Stimulated activated CD4-positive, alpha-beta T cell treated with anti-CD3 and anti-CD28 coated beads, Interleukin-2, amount 100 ng/mL, for 24 hours (primary cell): ENCODE measurements around the gene KIRREL2.
"Not testable (repeated sequence)": the region's sequence is repeated elsewhere in the genome, so short reads cannot be mapped to it uniquely, and the experiment has no call there.

Experiments used
- DNase-seq, 2 donors: peaks; one replicate each; pipeline ENCODE4 v3.0.0-alpha.2; 2020

The KIRREL2 gene

GRCh38 chr19:35856546-35857149 is at the start of gene KIRREL2:
TSS of gene KIRREL2 (plus strand) at chr19:35856911. CDS start at chr19:35857120, 209 bp downstream.
- peak; percentile 44 to 56 for DNase-seq

DNA sequence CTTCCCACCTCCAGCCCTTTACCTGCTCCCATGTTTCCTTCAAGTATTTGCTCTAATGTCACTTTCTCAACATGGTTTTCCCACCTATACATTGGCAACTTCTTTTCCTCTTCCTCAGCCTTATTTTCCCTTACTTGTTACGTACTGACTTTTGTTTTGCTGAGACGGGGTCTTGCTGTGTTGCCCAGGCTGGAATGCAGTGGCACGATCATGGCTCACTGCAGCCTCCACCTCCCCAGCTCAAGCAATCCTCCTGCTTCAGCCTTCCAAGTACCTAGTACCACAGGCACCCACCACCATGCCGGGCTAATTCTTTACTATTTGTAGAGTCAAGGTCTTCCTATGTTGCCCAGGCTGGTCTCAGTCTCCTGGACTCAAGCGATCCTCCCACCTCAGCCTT is 49.1 kb upstream of the KIRREL2 start:
- DNase-seq: no peak

GRCh38 chr19:35811317-35812219 is 45.1 kb upstream of the KIRREL2 start:
- DNase-seq: no peak

DNA sequence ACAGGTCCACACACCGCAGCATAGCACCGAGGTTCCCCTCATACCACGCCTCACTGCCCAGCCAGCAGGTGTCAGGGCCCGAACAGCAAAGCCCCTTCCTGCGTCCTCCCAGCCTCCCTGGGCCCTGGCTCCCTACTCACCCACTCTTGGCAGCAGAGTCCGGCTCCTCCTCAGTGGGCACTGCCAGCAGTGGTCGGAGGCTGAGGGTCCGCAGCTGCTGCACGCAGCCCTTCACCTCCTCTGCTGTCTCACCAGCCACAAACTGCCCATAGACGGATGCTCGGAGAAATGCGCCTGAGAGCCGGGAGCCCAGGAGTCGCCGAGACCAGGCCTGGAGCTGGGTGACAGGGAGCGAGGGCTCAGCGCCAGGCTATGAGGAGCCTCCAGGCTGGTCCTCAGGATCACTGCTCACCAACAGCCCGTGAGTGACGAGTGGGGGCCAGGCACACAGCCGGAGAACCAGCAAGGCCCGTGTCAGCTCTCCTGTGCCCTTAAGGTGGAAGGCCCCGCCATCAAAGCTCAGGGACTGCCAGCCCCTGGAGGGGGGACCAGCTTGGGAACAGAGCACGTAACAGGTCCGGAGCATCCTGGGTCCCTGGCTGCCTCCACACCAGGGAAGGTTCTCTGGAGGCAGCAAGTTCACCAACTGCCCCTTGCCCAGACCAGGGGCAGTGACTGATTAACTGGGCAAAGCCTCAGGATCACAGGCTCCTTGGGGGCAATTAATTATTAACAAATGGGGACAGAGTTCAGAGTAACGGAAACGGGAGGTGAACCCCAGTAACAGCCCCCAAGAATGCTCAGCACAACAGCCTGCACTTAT is 44.3 kb upstream of the KIRREL2 start, which contains the start of gene PRODH2:
Gene PRODH2, minus strand, starts transcription at position 626 of the 823 bp plus-strand sequence. Its CDS starts 40 bp downstream, at position 586.
- DNase-seq: no peak

GRCh38 chr19:35813043-35813890 is 43.4 kb upstream of the KIRREL2 start:
- no peak for DNase-seq

DNA sequence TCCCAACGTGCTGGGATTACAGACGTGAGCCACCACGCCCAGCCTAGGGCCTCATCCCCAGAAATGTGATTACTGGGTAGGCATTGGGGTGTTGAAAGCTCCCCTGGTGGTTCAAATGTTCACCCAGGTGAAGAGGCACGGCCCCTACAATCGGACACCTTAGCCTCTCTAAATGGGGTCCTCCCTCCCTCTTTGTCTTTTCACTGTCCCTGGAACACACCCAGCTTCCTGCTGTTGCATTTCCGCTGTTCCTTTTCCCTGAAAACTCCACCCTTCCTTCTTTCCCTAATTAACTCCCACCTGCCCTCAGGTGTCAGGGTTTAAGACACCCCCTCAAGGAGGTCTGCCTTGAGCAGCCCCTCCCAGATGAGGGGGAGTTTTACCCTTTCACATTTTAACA is 40.4 kb upstream of the KIRREL2 start:
- no peak for DNase-seq

DNA sequence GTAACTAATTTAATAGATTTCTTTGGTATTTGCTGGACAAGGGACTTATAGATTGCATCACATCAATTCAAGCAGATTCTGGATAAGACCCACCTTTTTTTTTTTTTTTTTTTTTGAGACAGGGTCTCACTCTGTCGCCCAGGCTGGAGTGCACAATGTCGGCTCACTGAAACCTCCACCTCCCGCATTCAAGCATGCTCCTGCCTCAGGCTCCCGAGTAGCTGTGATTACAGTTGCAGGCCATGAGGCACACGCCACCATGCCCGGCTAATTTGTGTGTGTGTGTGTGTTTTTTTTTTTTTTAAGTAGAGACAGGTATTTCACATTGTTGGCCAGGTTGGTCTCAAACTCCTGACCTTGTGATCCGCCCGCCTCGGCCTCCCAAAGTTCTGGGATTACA is 39.9 kb upstream of the KIRREL2 start:
- no peak for DNase-seq

GRCh38 chr19:35818445-35818844 is 38.3 kb upstream of the KIRREL2 start:
- DNase-seq: no peak

- no peak for DNase-seq
Observed at GRCh38 chr19:35822579-35822978, 34.1 kb upstream of the KIRREL2 start.

DNA sequence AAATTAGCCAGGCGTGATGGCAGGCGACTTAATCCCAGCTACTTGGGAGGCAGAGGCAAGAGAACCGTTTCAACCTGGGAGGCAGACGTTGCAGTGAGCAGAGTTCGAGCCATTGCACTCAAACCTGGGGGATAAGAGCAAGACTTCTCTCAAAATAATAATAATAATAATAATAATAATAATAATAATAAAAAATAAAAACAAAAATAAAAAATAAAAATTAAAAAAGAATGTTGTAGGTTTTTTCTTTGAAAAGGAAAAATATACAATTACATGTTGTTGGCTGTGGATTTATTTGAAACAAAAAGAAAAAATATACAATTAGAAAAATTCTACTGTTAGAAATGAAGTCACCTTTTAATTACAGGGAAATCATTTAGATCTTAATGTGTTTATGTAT is 32.6 kb upstream of the KIRREL2 start:
- DNase-seq: no peak

DNA sequence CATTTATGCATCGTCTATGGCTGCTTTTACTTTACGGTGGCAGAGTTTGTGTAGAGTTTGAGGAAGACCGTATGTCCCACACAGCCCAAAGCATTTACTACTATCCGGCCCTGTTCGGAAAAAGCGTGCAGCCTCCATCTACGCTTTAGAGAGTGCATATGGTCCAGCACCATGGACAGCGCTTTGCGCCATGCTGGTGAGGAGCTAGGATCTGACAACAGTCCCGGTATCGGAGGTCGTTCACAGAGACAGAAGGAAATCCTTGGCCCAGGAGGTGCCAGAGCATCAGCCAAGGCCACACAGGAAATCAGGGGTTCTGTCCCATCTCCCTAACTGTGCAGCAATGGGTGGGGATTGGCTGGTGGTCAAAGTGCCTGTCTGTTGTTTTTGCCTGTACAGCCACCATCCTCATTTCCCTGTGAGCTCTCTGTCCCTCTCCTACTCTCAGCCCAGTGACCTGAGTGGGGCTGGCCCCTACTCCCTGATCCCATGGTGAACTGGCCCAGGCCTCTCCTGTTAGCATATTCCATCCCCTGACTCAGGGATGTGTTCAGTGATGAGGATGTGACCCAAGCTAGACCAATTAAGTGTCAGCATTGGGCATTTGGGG is 27.9 kb upstream of the KIRREL2 start:
- peak; percentile 57 to 70 for DNase-seq

DNA sequence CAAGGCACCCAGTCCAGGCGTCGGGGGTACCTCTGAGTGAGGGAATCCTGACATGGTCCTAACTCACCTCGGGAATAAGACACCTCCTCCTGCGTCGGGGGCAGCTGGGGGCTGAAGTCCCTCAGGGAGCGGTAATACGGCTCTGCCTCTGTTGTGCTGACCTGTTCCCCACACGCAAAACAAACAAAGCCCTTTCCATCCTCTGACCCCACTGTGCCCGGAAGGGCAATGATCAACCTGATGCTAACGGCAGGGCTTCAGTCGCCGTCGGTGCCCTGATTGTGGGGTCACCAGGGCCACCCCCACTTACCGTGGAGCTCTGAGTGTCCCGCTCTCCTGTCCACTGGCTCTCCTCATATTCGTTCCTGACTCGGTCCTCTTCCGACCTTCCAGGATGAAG is 25.7 kb upstream of the KIRREL2 start:
- no peak for DNase-seq

DNA sequence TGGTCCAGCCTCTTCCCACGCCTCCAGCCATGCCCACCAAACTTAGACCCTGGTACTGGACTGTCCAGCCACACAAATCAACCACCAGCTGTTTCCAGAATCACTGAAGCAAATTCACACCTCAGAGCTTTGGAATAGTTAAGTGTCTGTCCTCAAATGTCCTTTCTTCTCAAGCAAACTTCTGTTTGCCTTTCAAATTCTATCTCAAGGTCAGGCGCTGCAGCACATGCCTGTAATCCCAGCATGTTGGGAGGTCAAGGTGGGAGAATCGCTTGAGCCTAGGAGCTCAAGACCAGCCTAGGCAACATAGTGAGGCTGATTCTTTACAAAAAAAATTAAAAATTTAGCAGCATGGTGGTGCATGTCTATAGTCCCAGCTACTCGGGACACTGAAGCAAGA is 24.7 kb upstream of the KIRREL2 start:
- no peak for DNase-seq

DNA sequence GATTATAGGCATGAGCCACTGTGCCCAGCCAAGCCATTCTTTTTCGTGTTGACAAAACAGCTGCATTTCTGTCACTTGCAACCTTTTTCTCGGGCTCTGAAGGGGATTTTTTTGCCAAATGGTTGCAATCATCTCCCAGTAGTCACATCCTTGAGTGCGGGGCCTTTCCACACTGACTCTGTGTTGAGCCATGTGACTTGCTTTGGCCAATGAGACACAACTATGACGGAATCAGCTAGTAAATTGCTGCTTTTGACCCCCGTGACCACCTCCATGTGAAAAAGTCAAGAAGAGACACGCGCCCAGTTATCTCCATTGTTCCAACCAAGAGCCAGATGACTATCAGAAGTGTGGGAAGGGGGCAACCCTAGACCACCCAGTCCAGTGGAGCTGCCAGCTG is 22.7 kb upstream of the KIRREL2 start:
- DNase-seq: no peak

DNA sequence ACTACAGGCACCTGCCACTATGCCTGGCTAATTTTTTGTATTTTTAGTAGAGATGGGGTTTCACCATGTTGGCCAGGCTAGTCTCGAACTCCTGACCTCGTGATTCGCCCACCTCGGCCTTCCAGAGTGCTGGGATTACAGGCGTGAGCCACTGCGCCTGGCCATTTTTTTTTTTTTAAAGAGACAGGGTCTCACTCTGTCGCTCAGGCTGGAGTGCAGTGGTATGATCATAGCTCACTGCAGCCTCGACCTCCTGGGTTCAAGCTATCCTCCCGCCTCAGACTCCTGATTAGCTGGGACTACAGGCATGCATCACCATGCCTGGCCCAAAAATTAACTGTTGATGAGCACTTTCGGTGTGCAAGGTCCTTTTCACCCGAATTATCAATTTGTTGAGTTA is 20.6 kb upstream of the KIRREL2 start:
- DNase-seq: not testable (repeated sequence)

GRCh38 chr19:35841961-35842595 is 14.6 kb upstream of the KIRREL2 start:
- DNase-seq: no peak

GRCh38 chr19:35842666-35843272 is 13.9 kb upstream of the KIRREL2 start:
- DNase-seq: no peak

GRCh38 chr19:35843676-35844481 is 12.8 kb upstream of the KIRREL2 start:
- DNase-seq: peak in 1 of 2 donors; percentile 46

- no peak for DNase-seq
Observed at GRCh38 chr19:35844482-35845214, 12.1 kb upstream of the KIRREL2 start.
